K562 (cell line): ENCODE measurements around the gene VSIG10. TPM values are rescaled to one million over a fixed set of nuclear protein-coding genes. Genes with fewer than 3 reads are reported as not detected.

ENCODE experiments used
- ATAC-seq: fragments of 200-7000 bp; cut with Tn5 transposase; 3 replicates; pipeline ENCODE4 v1.9.1; 2020; ENCODE audit warnings: moderate library complexity
- BruUV-seq: library from RNA; stranded (reverse); fragments of 400-500 nt; replicated peaks from 2 replicates; lab custom pipeline; 2021; lab: Mats Ljungman, UMichigan
- CTCF ChIA-PET: fragments of 300-600 bp; formaldehyde crosslinking; extraction: SDS; loops from one replicate; lab custom pipeline; 2021; ENCODE audit warnings: low intra/inter-chr PET ratio; lab: Yijun Ruan, JAX
- POLR2A ChIA-PET: fragments of 300-600, 350-650 bp; sonication (Branson Sonifier 250); formaldehyde crosslinking; extraction: SDS; loops from one replicate; lab custom pipeline; 2021; ENCODE audit warnings: antibody characterized with exemption, inconsistent platforms; lab: Yijun Ruan, JAX
- DNase-seq, 4 experiments: peaks; one replicate each; pipeline versions ENCODE4 v3.0.0 to v3.0.0-alpha.2; 2011 to 2018; ENCODE audit warnings: low spot score in 3 of 4, mixed read lengths in 3 of 4; ENCODE audit errors: extremely low read depth in 1 of 4
- FAIRE-seq: peaks from 2 replicates; lab custom pipeline; 2011; peaks lifted over from hg19 to GRCh38; lab: Jason Lieb, UNC
- H2AFZ ChIP-seq: 2 replicates; pipeline ENCODE4 v1.6.0; 2011; ENCODE audit warnings: low read depth, low read length, control low read depth, inconsistent platforms
- H3K27ac ChIP-seq: fragments of 200-600 bp; 3 replicates; pipeline ENCODE4 v1.8.0; 2011; ENCODE audit warnings: low read depth, mild to moderate bottlenecking, control low read depth, inconsistent platforms, low read length, moderate library complexity, mixed read lengths; ENCODE audit errors: extremely low read depth
- H3K27me3 ChIP-seq, 2 experiments: fragments of 300-600 bp in 1 of 2; 2 replicates in 1 of 2; 3 replicates in 1 of 2; pipeline versions ENCODE4 v1.6.0 to v1.8.0; 2011; ENCODE audit warnings: inconsistent platforms in 2 of 2, low read length in 2 of 2, mild to moderate bottlenecking in 1 of 2, mixed read lengths in 1 of 2, moderate library complexity in 1 of 2; ENCODE audit not compliant: control insufficient read depth in 2 of 2, insufficient read depth in 2 of 2
- H3K36me3 ChIP-seq: fragments of 300-600 bp; 3 replicates; pipeline ENCODE4 v1.8.0; 2011; ENCODE audit warnings: mild to moderate bottlenecking, low read length, inconsistent platforms; ENCODE audit not compliant: control insufficient read depth, insufficient read depth
- H3K4me1 ChIP-seq, 2 experiments: fragments of 200-600 bp in 1 of 2; replicated peaks in 1 of 2; 2 replicates in 1 of 2; 3 replicates in 1 of 2; pipeline versions ENCODE4 v1.5.1 to v1.8.0; 2011; ENCODE audit warnings: inconsistent platforms in 2 of 2, low read length in 2 of 2, mild to moderate bottlenecking in 1 of 2, mixed read lengths in 1 of 2, moderate library complexity in 1 of 2; ENCODE audit not compliant: control insufficient read depth in 2 of 2, insufficient read depth in 2 of 2
- H3K4me2 ChIP-seq: 2 replicates; pipeline ENCODE4 v1.6.1; 2011; ENCODE audit warnings: low read length, control low read depth, inconsistent platforms, mixed read lengths; ENCODE audit not compliant: insufficient read depth
- H3K4me3 ChIP-seq: fragments of 200-600 bp; sonication (generic), shearing (Covaris generic); 2 replicates; pipeline ENCODE4 v1.5.1; 2016; ENCODE audit warnings: control low read depth, inconsistent platforms
- H3K79me2 ChIP-seq: fragments of 200-600 bp; 3 replicates; pipeline ENCODE4 v1.8.0; 2011; ENCODE audit warnings: low read length, inconsistent platforms; ENCODE audit not compliant: control insufficient read depth, insufficient read depth
- H3K9ac ChIP-seq, 2 experiments: 2 replicates each; pipeline versions ENCODE4 v1.6.0 to v1.6.1; 2011; ENCODE audit warnings: low read depth in 2 of 2, low read length in 2 of 2, control low read depth in 1 of 2, inconsistent platforms in 1 of 2, mild to moderate bottlenecking in 1 of 2, mixed read lengths in 1 of 2; ENCODE audit not compliant: insufficient read depth in 1 of 2
- H3K9me1 ChIP-seq: one replicate; pipeline ENCODE4 v1.6.0; 2011; ENCODE audit warnings: inconsistent platforms, mild to moderate bottlenecking, low read length, moderate library complexity; ENCODE audit not compliant: control insufficient read depth, insufficient read depth
- H3K9me3 ChIP-seq: replicated peaks from 2 replicates; pipeline ENCODE4 v1.5.1; 2011; ENCODE audit warnings: low read depth, low read length, inconsistent platforms; ENCODE audit not compliant: control insufficient read depth, insufficient read depth
- H4K20me1 ChIP-seq: replicated peaks from 2 replicates; pipeline ENCODE4 v1.6.1; 2011; ENCODE audit warnings: low read length, inconsistent platforms, mixed read lengths; ENCODE audit not compliant: control insufficient read depth, insufficient read depth
- CBFA2T2 ChIP-seq: fragments of 450-650 bp; conservative IDR thresholded peaks from 2 replicates; pipeline ENCODE4 v1.6.1; 2017; ENCODE audit warnings: mild to moderate bottlenecking
- HNRNPK ChIP-seq: fragments of 200-400 bp; formaldehyde crosslinking; IDR thresholded peaks from one replicate; pipeline ENCODE4 v1.6.1; 2018; ENCODE audit warnings: mild to moderate bottlenecking, low read depth, low read length; ENCODE audit not compliant: poor library complexity, severe bottlenecking
- JUND ChIP-seq, 2 experiments: IDR thresholded peaks; 2 replicates in 1 of 2; 3 replicates in 1 of 2; pipeline ENCODE4 v1.6.1; 2011; ENCODE audit warnings: borderline replicate concordance in 2 of 2, low read depth in 2 of 2, low read length in 2 of 2, improper control_type of control experiment in 1 of 2, missing biosample characterization in 1 of 2, missing genetic modification characterization in 1 of 2, missing genetic modification reagents in 1 of 2
- MTA2 ChIP-seq: fragments of 450-650 bp; IDR thresholded peaks from 2 replicates; pipeline ENCODE4 v1.6.1; 2016; ENCODE audit warnings: low read depth
- SMARCA5 ChIP-seq: fragments of 450-650 bp; IDR thresholded peaks from 2 replicates; pipeline ENCODE4 v1.6.1; 2016
- TCF3 ChIP-seq: sonication (generic); formaldehyde crosslinking; IDR thresholded peaks from 2 replicates; pipeline ENCODE4 v1.4.0; 2020; ENCODE audit warnings: mild to moderate bottlenecking, missing genetic modification reagents
- ZKSCAN3 ChIP-seq: fragments of 250-450 bp; sonication (Bioruptor Pico); IDR thresholded peaks from 2 replicates; pipeline ENCODE4 v1.4.0; 2020
- ZKSCAN8 ChIP-seq: fragments of 200-800 bp; sonication (Bioruptor generic); IDR thresholded peaks from 2 replicates; pipeline ENCODE4 v1.6.1; 2016; ENCODE audit warnings: missing genetic modification characterization, missing compliant biosample characterization
- ZNF175 ChIP-seq: fragments of 200-800 bp; sonication (Bioruptor generic); IDR thresholded peaks from 2 replicates; pipeline ENCODE4 v1.6.1; 2016; ENCODE audit warnings: low read depth, mild to moderate bottlenecking, missing genetic modification characterization, missing compliant biosample characterization
- WGBS: fragments of 100-300 bp; shearing (Covaris generic); methylation state at CpG from one replicate; pipeline ENCODE4 v1.1.6; 2016; ENCODE audit warnings: low coverage, mixed read lengths; ENCODE audit not compliant: insufficient coverage; ENCODE audit errors: missing lambda C conversion rate; 5-methylcytosine and 5-hydroxymethylcytosine counted together
- in situ Hi-C: fragments of 300-500 bp; cut with MboI; formaldehyde crosslinking; loops from 4 replicates; pipeline ENCODE4 v1.15.0; 2018; ENCODE audit warnings: inconsistent platforms, mixed read lengths
- intact Hi-C: fragments of 100-400 bp; cut with micrococcal nuclease; formaldehyde crosslinking; loops from 2 replicates; pipeline ENCODE4 v1.14.2; 2022
- polyA plus RNA-seq, 8 experiments: library from polyadenylated mRNA; depleted of rRNA in 4 of 8; stranded (reverse) in 5 of 8; unstranded in 3 of 8; fragments of >200 nt; fragmentation: Nextera tagmentation in 2 of 8; fragmentation: Illumina TruSeq in 1 of 8; extraction: Ambion mirVana in 2 of 8; extraction: Trizol in 1 of 8; gene quantifications; 2 replicates each; pipeline versions ENCODE4 v1.2.1 to v1.2.3, GENCODE V29; 2011 to 2014; ENCODE audit warnings: inconsistent platforms in 1 of 8, missing spikeins in 1 of 8
- total RNA-seq, 7 experiments: library from RNA; depleted of rRNA in 6 of 7; stranded (reverse); fragments of >200 nt in 6 of 7; fragmentation: Illumina TruSeq in 2 of 7; extraction: Trizol in 2 of 7; gene quantifications; 2 replicates each; pipeline versions ENCODE4 v1.2.1 to v1.2.3, GENCODE V29; 2011 to 2021; ENCODE audit warnings: low replicate concordance in 1 of 7
- TF ChIP-seq, protein P1 (sequence below): fragments of 250-450 bp; sonication (Bioruptor Pico); IDR thresholded peaks from 2 replicates; pipeline ENCODE4 v1.9.0; 2021; ENCODE audit warnings: mild to moderate bottlenecking, inconsistent platforms
- TF ChIP-seq, protein P2 (sequence below): fragments of 450-650 bp; IDR thresholded peaks from 2 replicates; pipeline ENCODE4 v1.6.1; 2018; ENCODE audit warnings: mild to moderate bottlenecking, low read depth; ENCODE audit not compliant: partially characterized antibody
- TF ChIP-seq, protein P3 (sequence below): fragments of 450-650 bp; IDR thresholded peaks from 2 replicates; pipeline ENCODE4 v1.7.1; 2018; ENCODE audit warnings: mild to moderate bottlenecking, low read depth; ENCODE audit not compliant: partially characterized antibody

Gene VSIG10
- total and polyA plus RNA-seq, 9 of the 15 experiments (the other 6 are each of a cell fraction or from before 2014, with no cell fraction given): 4.1 to 8.8 (median 4.7) TPM

DNA sequence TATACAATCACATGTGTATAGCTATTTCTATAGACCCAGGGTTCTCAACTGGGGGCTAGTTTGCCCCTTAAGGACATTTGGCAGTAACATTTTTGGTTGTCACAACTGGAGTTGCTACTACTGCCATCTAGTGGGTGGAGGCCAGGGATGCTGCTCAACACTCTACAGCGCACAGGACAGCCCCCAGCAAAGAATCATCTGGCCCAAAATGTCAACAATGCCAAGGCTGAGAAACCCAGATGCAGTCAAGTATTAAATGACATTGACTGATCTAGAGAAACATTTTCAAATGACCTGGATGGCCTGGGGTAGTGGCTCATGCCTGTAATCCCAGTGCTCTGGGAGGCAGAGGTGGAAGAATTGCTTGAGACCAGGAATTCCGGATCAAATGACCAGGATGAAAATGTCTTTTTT is 48.7 kb downstream of the VSIG10 start (continued):
- peak; percentile 27; the same call in 1 of the 2 replicates for TF ChIP-seq JUND (IDR thresholded peaks at IDR 0.05; ENCODE audit: borderline replicate concordance, low read depth, low read length)
- no peak for TF ChIP-seq JUND (tag; IDR thresholded peaks at IDR 0.05; ENCODE audit: borderline replicate concordance, low read depth, low read length)
- no peak for TF ChIP-seq ZKSCAN3 (CRISPR knock-in tag)
- TF ChIP-seq, all 486 proteins: peak for 18

DNA sequence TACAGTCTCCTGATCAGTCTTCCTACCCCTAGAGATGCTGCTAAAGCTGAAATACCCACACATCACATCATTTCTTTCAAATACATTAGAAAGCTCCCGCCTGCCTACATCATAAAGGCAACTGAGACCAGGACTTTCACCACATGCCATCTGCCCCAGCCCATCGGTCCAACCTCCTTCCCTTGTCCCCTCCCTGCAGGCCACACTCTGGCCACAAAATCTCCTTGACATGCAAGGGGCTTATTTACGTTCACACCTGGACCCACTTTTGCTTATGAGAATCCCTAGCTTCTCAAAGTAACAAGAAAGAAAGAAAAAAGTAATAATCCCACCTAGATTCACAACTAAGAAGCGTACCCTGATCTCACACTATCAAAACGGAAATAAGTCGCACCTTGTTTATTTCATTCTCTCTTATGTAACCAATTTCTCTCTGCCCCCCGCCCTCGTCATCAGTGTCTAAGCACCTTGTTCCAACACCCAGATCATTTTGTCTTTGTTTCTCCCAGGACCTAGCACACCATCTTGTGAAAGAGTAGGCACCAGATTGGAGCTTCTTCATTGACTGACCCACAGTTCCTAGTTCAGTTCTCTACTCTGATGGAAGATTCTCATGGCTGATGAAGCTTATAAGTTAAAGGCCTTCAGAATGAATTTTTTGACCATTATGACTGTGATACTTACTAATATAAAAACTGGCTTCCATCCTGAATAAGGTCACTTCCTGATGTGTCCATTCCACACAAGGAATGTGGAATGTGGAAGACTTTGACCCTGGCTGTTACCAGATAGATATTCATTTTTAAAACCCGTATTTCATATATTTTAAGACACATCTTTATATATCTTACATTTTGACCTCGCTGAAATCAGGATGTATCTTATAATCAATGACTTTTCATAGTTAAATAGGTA is 50.5 kb downstream of the VSIG10 start:
- Histone ChIP-seq H3K4me2 (no peak overlapping the region), H3K9ac (no peak overlapping the region)
- no peak for FAIRE-seq
- TF ChIP-seq, protein P1, sequence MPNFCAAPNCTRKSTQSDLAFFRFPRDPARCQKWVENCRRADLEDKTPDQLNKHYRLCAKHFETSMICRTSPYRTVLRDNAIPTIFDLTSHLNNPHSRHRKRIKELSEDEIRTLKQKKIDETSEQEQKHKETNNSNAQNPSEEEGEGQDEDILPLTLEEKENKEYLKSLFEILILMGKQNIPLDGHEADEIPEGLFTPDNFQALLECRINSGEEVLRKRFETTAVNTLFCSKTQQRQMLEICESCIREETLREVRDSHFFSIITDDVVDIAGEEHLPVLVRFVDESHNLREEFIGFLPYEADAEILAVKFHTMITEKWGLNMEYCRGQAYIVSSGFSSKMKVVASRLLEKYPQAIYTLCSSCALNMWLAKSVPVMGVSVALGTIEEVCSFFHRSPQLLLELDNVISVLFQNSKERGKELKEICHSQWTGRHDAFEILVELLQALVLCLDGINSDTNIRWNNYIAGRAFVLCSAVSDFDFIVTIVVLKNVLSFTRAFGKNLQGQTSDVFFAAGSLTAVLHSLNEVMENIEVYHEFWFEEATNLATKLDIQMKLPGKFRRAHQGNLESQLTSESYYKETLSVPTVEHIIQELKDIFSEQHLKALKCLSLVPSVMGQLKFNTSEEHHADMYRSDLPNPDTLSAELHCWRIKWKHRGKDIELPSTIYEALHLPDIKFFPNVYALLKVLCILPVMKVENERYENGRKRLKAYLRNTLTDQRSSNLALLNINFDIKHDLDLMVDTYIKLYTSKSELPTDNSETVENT (CRISPR knock-in tag): no peak
- TF ChIP-seq SMARCA5: no peak
- TF ChIP-seq TCF3: no peak
- TF ChIP-seq ZKSCAN8: no peak
- TF ChIP-seq, protein P2, sequence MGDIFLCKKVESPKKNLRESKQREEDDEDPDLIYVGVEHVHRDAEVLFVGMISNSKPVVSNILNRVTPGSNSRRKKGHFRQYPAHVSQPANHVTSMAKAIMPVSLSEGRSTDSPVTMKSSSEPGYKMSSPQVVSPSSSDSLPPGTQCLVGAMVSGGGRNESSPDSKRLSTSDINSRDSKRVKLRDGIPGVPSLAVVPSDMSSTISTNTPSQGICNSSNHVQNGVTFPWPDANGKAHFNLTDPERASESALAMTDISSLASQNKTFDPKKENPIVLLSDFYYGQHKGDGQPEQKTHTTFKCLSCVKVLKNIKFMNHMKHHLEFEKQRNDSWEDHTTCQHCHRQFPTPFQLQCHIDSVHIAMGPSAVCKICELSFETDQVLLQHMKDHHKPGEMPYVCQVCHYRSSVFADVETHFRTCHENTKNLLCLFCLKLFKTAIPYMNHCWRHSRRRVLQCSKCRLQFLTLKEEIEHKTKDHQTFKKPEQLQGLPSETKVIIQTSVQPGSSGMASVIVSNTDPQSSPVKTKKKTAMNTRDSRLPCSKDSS: no peak
- no peak for TF ChIP-seq HNRNPK
- TF ChIP-seq, protein P3, sequence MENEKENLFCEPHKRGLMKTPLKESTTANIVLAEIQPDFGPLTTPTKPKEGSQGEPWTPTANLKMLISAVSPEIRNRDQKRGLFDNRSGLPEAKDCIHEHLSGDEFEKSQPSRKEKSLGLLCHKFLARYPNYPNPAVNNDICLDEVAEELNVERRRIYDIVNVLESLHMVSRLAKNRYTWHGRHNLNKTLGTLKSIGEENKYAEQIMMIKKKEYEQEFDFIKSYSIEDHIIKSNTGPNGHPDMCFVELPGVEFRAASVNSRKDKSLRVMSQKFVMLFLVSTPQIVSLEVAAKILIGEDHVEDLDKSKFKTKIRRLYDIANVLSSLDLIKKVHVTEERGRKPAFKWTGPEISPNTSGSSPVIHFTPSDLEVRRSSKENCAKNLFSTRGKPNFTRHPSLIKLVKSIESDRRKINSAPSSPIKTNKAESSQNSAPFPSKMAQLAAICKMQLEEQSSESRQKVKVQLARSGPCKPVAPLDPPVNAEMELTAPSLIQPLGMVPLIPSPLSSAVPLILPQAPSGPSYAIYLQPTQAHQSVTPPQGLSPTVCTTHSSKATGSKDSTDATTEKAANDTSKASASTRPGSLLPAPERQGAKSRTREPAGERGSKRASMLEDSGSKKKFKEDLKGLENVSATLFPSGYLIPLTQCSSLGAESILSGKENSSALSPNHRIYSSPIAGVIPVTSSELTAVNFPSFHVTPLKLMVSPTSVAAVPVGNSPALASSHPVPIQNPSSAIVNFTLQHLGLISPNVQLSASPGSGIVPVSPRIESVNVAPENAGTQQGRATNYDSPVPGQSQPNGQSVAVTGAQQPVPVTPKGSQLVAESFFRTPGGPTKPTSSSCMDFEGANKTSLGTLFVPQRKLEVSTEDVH: no peak
- TF ChIP-seq MTA2: no peak
- TF ChIP-seq CBFA2T2: no peak
- no peak for TF ChIP-seq ZNF175 (CRISPR knock-in tag)

More for the DNA sequence above, 50.5 kb downstream of the VSIG10 start:
- WGBS: 90% methylated on average over 10 of the region's 10 CpGs
- Histone ChIP-seq H3K36me3 (peaks cover 32% of the 10 kb centered on the region; the same call in 2 of the 3 replicates), H3K4me3 (no peak overlapping the region), H3K27ac (no peak overlapping the region), H3K9me3 (no peaks in the 10 kb centered on the region), H3K79me2 (peaks cover 5% of the 10 kb centered on the region; the same call in 1 of the 3 replicates), H3K27me3 (no peaks in the 10 kb centered on the region), H2AFZ (no peak overlapping the region), H3K4me1 (no peaks in the 10 kb centered on the region), H4K20me1 (no peaks in the 10 kb centered on the region), H3K9me1 (no peaks in the 10 kb centered on the region)
- in situ Hi-C loops: no loop called here
- DNase-seq (no peak), ATAC-seq (no peak)
- intact Hi-C loops: no loop called here
- ChIA-PET POLR2A (interaction anchor here (1.2 to 1.7 kb wide), 3 partner anchors 9 to 18 kb away, joined by 3 to 5 read pairs (median 4); no protein-coding TSS in a partner anchor), CTCF (no interaction called here)
- no TSS peak for BruUV-seq
